HCT116 (cell line): Measurements from ENCODE around the gene COL23A1.

Experiments
- ATF3 ChIP-seq: IDR thresholded peaks from 2 replicates; pipeline ENCODE4 v1.6.1; 2012
- CEBPB ChIP-seq: IDR thresholded peaks from 2 replicates; pipeline ENCODE4 v1.6.1; 2012; ENCODE audit warnings: low read depth
- CTCF ChIP-seq, 3 experiments: fragments of 200-600 bp in 1 of 3; sonication (generic) in 1 of 3; IDR thresholded peaks in 2 of 3; conservative IDR thresholded peaks in 1 of 3; 2 replicates each; pipeline ENCODE4 v1.5.1; 2012 to 2017; ENCODE audit warnings: low read depth in 2 of 3, low read length in 2 of 3, antibody characterized with exemption in 1 of 3, borderline replicate concordance in 1 of 3, control low read depth in 1 of 3, mild to moderate bottlenecking in 1 of 3, mixed read lengths in 1 of 3, mixed run types in 1 of 3, moderate library complexity in 1 of 3; ENCODE audit not compliant: insufficient read depth in 1 of 3
- EGR1 ChIP-seq: IDR thresholded peaks from 2 replicates; pipeline ENCODE4 v1.6.1; 2012; ENCODE audit warnings: low read depth
- EZH2 ChIP-seq: fragments of 200-600 bp; sonication (generic); IDR thresholded peaks from 2 replicates; pipeline ENCODE4 v1.6.1; 2017; ENCODE audit warnings: antibody characterized with exemption, mixed run types
- EZH2phosphoT487 ChIP-seq: fragments of 200-600 bp; IDR thresholded peaks from 2 replicates; pipeline ENCODE4 v1.6.1; 2018; ENCODE audit warnings: antibody characterized with exemption, borderline replicate concordance
- MAX ChIP-seq: IDR thresholded peaks from 2 replicates; pipeline ENCODE4 v1.6.1; 2012
- POLR2A ChIP-seq: IDR thresholded peaks from 2 replicates; pipeline ENCODE4 v1.7.0; 2011; ENCODE audit warnings: borderline replicate concordance; ENCODE audit not compliant: insufficient read depth, insufficient read length; ENCODE audit errors: extremely low read depth
- POLR2AphosphoS5 ChIP-seq: IDR thresholded peaks from 2 replicates; pipeline ENCODE4 v1.6.1; 2011; ENCODE audit warnings: mild to moderate bottlenecking, low read depth, low read length, moderate library complexity
- REST ChIP-seq: IDR thresholded peaks from 2 replicates; pipeline ENCODE4 v1.6.1; 2012; ENCODE audit warnings: low read depth
- YY1 ChIP-seq: IDR thresholded peaks from 2 replicates; pipeline ENCODE4 v1.6.1; 2011; ENCODE audit warnings: low read length, low read depth, moderate library complexity, mild to moderate bottlenecking; ENCODE audit not compliant: insufficient replicate concordance; ENCODE audit errors: extremely low read depth
- ZBTB33 ChIP-seq: IDR thresholded peaks from 2 replicates; pipeline ENCODE4 v1.6.1; 2011; ENCODE audit warnings: mild to moderate bottlenecking, low read length, moderate library complexity; ENCODE audit not compliant: insufficient replicate concordance; ENCODE audit errors: extremely low read depth
- ZNF274 ChIP-seq: fragments of 200-500 bp; sonication (Bioruptor generic); IDR thresholded peaks from 2 replicates; pipeline ENCODE4 v1.6.1; 2014; ENCODE audit warnings: mild to moderate bottlenecking, low read depth, low read length, inconsistent platforms

GRCh38 chr5:178203670-178204181, 386.5 kb downstream of the COL23A1 start:
- TF ChIP-seq EGR1 (no peak), YY1 (no peak), EZH2phosphoT487 (no peak), CTCF (IDR thresholded peaks at IDR 0.05 in 2 of 3, conservative IDR thresholded peaks at IDR 0.05 in 1 of 3; ENCODE audit: borderline replicate concordance in 1 of 3, insufficient read depth in 1 of 3, low read depth in 2 of 3, low read length in 2 of 3) (no peak), POLR2A (no peak), EZH2 (no peak), MAX (no peak), ATF3 (no peak), POLR2AphosphoS5 (no peak), REST (no peak), ZBTB33 (no peak), CEBPB (no peak), ZNF274 (no peak)
